Cortex of kidney (tissue), 1 donor: ENCODE data around the gene OPHN1.
"Not testable (repeated sequence)": the region's sequence is repeated elsewhere in the genome, so short reads cannot be mapped to it uniquely, and the experiment has no call there.

Source experiments
- DNase-seq: peaks from one replicate; lab custom pipeline; 2025; lab: John Stamatoyannopoulos, UW

The OPHN1 gene

DNA sequence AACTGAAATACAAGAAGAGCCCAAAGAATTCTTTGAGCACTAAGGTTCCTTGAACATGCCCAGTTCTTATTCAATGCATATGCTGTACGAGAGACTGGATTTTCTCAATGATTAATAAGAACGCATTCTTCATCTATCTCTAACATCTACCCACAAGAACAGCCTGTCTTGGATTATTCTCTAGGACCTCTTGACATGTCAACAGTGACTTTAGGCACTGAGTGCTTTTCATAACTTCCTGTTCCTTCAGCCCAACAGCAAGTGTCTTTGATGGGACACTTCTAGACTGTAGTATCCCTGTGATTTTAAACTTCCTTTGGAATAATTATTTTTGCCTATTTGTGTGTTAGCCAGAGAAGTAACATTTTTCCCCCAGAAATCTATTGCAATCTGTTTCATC is 69.3 kb downstream of the OPHN1 start:
- DNase-seq, result no peak

DNA sequence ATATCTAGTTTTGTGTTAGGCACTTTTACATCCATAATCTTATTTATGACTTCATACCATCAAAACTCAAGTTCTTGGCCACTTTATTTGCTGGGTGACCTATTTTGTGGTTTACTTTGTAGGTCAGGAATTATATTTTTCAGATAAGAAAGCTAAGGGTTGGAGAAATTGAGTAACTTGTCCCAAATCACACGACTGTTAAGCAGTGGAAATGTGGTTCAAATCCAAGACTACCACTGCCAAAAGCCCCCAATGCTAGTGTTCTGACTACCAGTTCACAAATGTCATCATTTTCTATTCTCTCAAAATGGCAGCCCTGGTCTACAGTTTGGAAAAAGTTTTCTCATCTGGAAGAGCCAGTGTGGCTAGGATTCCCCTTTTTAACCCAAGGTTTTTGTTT is 74.6 kb downstream of the OPHN1 start:
- DNase-seq, result no peak

DNA sequence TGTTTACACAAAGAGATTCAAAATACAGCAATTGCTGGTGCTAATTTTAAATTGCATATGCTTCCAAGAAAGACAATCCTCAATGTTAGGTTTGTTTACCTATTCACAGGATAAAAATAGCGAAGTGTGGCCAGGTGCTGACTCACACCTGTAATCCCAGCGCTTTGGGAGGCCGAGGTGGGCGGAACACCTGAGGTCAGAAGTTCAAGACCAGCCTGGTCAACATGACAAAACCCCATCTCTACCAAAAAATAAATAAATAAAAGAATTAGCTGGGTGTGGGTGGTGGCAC is 77.7 kb downstream of the OPHN1 start:
- DNase-seq, result no peak

DNA sequence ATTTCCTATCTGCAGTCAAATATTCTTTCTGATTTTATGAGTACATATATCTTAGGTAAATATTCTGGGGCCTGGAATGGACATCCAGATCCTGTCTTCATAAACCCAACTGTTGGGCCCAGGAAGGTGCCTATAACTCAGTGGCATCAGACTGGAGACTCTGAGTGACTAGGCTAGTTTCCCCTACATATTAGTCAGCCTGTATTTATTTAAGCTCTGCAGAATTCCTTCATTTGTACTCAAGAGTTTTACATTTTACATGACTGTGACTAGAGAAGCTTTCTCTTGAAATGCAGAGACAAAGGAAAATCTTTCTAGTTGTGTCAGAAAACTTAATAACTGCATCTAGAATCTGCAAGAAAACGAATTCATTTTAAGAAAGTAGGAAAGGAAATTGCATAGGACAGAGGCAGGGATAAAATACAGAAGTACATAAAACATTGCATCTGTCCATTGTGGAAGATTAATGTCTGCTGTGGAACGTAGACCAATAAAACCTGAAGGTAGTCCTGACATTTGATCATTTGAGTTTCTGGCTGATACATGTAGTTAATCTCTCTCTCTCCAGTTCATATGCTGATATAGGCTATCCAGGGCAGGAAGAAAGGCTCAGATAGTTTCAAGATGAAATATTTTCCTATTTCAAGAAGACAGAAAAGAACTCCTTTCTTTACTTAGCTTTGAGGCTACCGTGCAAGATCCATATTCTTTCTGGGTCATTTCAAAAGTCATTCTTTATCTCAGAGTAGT is 78.2 kb downstream of the OPHN1 start:
- DNase-seq, result no peak

DNA sequence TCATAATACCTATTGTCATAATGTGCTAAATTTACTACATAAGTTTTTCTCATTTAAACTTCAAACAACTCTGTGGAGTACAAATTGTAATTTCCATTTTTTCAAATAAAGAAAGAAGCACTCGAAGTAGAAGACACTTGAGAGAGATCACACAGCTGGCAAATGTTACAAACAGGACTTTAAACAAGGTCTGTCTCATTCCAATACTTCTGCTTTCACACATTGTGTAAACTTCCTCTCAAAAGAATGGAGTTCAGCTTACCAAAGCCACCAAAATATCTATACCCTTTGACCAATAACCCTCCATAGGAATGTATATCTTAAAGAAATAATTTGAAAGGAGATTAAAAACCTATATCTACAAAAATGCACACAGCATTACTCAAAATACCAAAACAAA is 88.3 kb downstream of the OPHN1 start:
- DNase-seq, result no peak

DNA sequence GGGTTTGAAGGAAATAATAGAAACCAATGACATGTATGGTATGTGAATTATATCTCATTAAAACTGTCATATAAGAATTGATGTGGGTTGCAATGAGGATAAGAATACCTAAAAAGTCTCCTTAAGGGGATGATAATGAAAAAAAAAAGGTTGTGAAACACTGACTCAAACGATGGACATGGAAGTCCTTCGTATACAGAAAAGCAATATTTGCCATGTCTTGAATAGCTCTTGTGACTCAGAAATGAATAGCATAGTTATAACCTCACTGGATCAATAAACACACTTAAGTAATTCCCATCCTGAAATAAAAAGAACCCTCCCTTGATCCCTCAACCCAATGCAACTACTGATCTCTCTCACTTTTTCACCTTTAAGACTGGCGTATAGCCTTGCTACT is 89.7 kb downstream of the OPHN1 start:
- no peak for DNase-seq

DNA sequence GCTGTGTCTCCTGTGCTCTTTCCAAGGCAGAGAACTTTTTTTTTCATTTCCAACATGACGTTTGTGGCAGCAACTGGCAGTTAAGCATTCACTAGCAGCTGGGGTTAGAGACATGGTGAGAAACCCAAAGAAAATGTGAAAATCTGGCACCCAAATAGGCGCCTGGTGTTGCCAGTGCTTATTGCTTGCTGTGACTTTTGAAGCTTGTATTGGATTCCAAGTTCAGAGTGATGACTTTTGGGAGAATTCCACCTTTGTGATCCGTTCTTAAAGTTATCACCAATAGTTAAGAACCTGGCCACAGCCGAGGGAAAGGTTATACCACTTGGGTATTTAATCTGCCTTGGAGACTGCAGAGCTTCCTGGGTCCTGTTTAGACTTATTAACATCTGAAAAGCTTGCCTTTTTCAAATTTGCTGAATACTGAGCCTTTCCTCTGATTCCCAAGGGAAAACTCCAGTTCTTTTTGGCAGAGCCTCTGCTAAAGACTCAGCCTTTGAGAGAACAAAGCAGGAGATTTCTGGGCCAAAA is 101.0 kb downstream of the OPHN1 start:
- DNase-seq, result no peak

DNA sequence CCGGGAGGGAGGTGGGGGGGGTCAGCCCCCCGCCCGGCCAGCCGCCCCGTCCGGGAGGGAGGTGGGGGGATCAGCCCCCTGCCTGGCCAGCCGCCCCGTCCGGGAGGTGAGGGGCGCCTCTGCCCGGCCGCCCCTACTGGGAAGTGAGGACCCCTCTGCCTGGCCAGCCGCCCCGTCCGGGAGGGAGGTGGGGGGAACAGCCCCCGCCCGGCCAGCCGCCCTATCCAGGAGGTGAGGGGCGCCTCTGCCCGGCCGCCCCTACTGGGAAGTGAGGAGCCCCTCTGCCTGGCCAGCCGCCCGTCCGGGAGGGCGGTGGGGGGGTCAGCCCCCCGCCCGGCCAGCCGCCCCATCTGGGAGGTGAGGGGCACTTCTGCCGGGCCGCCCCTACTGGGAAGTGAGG is 106.5 kb downstream of the OPHN1 start:
- DNase-seq, result not testable (repeated sequence)

DNA sequence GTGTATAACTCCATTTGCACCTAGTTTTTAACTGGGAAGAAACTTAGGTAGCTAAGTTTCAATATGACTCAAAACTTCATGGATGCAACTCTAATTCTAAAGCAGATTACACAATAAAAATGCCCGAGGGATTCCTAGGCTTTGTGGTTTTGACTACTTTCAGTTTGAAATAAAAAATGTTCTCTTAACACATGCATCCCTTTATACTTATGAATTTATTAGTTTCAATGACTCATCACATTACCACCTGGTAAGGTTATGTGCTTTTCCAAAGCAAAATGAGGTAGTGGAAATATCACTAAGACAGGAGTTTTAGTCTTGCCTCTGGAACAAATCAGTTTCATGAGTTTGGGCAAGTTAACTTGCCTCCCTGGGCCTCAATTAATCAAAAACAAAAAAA is 125.5 kb downstream of the OPHN1 start:
- DNase-seq, result no peak

DNA sequence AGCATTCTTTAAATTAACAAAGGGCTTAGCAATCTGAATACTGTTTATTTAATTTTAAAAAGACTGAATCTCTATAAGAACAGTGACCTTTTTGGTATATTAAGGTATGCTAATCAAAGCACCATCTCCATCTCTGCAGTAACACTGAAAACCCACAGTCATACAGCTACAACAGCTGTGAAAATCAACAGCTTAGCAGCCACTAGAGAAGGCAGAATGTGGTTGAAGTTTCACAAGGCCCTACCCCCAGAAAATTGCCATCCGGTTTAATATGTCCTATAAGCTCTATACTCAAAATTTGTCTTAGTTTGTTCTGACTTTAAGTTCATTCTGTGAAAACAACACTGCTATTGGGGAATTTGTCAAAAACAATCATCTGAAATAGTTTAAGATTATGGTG is 128.7 kb downstream of the OPHN1 start:
- DNase-seq, result no peak

DNA sequence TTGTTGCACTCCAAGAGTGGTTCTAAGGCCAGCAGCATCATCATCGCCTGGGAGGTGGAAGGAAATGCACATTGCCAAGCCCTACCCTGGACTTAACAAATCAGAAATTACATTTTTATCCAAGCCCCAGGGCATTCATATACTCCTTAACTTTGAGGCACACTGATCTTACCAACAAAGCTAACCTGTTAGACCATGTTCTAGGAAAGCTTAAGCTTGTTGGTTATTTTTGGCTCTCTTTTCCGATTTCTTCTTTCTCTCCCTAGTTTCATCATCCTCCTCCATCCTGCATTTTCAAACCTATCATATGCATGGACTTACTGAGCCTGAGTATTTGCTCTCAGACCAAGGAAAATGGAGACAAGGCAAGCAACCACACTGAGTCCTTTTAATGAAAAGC is 133.4 kb downstream of the OPHN1 start:
- DNase-seq, result no peak

DNA sequence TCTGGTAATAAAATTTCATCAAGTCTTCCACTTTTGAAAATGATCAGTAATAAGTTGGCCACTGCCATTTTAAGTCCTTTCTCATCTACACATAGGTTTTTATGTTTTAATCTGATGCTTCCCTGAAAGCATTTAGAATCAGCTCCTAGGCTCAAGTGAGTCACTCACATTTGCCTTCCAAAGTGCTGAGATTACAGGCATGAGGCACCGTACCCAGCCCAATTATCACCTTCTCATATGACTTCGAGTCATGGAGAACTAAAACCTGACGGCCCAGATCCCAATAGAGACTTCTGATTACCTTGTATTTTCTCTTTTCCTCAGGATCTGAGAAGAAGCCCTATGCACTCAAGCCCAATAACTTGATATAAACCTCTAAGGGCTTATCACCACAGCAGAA is 140.8 kb downstream of the OPHN1 start:
- no peak for DNase-seq

DNA sequence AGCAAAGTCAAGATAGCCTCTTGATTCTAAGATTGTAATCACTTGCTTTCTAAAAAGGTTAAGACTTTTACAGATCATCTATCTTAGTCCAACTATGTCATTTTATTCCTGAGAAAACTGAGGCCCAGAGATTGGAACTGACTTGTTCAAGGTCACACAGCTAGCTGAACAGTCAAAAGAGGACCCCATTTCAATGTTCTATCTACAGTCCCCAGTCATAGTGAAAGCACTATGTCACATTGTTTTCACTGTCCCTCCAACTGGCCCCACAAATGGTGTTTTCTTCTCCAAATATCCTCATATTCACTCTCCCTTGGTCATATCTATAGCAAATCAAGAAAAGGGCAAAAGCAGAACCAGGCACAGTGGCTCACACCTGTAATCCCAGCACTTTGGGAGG is 145.2 kb downstream of the OPHN1 start:
- no peak for DNase-seq

DNA sequence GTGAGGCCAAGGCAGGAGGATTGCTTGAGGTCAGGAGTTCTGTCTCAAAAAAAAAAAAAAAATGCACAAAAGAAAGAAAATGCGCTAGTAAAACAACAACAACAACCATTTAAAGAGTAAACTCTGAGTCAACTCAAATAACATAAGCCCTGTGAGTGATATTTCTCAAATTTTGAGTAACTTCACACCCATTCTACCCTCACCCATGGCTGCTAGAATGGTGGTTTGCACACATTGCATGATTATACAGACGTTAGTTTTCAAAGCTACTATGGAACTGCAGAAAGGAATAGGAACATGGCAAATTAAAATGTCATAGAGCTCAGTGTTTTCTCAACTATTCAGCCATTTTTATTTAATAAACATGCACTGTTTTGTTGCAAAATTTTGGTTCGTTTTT is 145.9 kb downstream of the OPHN1 start:
- DNase-seq, result no peak

DNA sequence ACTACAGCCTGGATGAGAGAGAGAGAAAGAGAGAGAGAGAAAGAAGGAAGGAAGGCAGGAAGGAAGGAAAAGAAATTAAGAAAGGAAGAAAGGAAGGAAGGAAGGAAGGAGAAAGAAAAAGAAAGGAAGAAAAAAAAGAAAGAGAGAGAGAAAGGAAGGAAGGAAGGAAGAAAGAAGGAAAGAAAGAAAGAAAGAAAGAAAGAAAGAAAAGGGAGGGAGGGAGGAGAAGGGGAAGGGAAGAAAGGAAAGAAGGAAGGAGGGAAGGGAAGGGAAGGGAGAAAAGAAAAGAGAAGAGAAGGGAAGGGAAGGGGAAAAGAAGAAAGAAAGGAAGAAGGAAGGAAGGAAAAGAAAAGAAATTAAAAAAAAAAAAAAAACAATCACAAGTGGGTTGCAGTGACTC is 146.3 kb downstream of the OPHN1 start:
- DNase-seq, result no peak

DNA sequence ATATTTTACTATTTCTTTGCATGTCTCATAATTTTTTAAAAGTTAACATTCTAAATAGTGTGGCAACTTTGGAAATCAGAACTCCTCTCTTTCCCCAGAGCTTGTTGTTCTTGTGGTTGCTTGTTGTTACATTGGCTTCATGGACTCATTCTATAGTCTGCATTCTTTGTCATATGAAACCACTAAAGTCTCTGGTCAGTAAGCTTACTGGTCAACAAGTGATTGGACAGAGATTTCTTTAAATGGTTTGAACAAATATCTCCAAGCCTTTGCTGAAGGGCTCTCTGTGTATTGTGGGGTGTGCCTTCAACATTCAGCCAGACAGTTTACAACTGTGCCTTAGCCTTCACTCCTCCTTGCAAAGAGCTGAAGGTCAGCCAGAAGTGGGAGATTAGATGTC is 147.2 kb downstream of the OPHN1 start:
- DNase-seq, result no peak

DNA sequence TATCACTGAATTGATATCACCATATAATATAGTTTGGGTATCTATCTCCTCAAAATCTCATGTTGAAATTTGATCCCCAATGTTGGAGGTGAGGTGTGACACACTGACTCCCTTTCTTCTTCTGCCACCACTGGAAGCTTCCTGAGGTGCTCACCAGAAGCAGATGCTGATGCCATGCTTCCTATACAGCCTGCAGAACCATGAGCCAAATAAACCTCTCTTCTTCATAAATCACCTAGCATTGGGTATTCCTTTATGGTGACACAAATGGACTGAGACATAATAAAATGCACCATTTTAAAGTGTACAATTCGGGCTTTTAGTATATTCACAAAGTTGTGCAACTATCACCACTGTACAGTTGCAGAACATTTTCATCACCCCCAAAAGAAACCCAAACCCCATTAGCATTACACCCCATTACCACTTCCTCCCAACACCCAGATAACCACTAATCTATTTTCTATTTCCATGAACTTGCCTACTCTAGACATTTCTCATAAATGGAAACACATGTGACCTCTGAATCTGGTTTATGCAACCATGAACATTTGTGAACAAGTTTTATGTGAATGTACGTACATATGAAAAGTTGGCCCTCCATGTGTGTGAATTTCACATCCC is 148.9 kb downstream of the OPHN1 start:
- no peak for DNase-seq

DNA sequence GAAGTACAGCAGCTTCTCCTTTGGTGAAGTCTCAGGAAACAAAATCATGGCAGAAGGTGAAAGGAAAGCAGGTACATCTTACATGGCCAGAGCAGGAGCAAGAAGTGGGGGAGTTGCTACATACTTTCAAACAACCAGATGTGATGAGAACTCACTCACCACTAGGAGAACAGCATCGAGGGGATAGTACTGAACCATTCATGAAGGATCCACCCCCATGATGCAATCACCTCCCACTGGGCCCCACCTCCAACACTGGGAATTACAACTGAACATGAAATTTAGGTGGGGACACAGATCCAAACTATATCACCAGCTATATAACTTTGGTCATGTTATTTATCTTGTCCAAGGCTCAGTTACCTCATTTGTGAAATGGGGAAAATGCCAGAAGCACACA is 159.4 kb downstream of the OPHN1 start:
- no peak for DNase-seq

DNA sequence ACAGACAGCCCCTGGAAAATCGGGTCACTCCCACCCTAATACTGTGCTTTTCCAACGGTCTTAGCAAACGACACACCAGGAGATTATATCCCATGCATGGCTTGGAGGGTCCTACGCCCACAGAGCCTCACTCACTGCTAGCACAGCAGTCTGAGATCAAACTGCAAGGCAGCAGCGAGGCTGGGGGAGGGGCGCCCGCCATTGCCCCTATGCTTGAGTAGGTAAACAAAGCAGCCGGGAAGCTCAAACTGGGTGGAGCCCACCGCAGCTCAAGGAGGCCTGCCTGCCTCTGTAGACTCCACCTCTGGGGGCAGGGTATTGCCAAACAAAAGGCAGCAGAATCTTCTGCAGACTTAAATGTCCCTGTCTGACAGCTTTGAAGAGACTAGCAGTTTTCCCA is 168.5 kb downstream of the OPHN1 start:
- DNase-seq, result not testable (repeated sequence)

DNA sequence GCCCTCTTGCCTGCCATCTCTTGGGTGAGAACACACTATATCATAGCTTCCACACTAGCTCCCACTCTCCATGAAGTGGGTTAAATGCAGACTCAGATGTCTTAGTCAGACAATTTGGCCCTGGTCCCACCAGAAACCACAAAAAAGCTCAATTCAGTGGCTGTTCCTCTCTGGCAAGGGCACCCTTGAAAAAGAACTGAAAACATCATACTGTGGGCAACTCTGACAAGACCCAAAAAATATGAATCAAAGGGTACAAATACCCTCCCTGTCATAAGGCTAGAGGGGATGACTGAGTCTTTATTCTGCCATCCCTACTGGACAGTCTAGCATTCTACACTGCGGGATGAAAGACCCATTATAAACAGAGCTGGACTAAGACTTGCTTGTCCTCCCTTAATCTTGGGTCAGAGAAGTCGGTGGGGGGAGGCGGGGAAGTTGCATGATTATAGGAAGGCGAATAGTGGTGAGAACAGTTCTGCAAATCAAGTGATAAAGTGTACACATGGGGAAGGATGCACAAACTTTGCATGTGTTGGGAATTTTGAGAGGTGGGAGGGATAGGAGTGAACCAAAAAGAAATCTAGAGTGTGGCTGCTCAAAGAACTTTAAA is 172.1 kb downstream of the OPHN1 start:
- DNase-seq, result no peak

DNA sequence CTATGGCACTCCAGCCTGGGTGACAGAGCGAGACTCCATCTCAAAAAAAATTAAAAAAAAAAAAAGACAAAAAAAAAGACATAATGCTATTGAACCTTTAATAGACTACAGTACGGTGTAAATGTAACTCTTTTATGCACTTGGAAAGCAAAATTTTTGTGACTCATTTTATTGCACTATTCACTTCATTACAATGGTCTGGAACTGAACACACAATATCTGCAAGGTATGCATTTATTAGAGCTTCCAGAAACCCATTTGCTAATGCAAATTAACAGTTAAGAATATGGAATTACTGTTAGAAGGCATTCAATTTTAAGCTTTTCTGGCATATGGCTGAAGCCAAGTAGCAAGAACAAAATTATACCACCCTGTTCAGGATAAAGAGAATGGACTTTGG is 176.3 kb downstream of the OPHN1 start:
- DNase-seq, result no peak

DNA sequence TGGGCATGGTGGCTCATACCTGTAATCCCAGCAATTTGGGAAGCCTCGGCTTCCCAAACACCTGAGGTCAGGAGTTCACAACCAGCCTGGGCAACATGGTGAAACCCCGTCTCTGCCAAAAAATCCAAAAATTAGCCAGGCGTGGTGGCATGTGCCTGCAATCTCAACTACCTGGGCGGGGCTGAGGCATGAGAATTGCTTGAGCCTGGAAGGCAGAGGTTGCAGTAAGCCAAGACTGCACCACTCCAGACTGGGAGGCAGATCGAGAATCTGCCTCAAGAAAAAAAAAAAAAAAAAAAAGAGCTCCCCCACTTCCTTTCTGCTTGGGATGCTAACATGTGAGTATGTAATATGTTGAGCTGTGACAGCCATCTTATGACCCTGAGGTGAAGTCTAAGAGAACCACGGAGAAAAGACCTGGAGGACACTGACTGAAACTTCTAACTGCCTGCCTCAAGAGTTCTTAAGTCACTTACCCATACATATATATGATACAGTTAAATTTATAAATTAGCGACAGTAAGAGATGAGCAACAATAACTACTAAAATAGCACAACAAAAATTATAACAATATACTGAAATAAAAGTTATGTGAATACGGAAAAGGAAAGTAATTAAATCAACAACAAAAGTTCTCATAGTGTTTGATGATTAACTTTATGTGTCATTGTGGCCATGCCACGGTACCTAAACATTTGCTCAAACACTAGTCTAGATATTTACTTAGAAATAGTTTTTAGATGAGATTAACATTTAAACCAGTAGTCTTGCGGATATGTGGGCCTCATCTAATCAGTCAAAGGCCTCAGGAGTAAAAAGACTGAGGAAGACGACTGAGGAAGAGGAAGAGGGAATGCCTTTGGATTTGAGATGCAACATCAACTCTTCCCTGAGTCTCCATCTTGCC is 178.3 kb downstream of the OPHN1 start:
- DNase-seq, result no peak

DNA sequence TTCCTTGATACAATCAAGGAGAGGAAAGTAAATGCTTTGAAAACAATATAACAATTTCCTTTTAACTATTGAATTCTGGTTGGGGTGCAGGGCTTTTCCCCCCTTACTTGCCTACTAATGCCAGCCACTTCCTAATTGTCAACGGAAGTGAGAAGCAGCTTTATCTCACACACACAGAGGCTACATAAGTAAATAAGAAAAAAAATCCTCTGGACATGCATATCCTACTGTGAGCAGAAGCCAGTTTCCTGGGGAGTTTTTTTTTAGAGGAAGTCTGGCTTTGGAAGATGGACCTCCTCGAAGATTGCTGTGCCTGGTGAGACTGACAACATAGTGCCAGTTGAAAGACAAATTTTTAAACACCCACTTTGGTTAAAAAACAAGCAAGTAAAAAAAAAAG is 180.6 kb downstream of the OPHN1 start:
- DNase-seq, result no peak
